Stimulated activated CD8-positive, alpha-beta memory T cell treated with anti-CD3 and anti-CD28 coated beads, Interleukin-2, amount 100 ng/mL, for 1 hour (primary cell): ENCODE measurements around the gene TERT.
"Not testable (repeated sequence)": the region's sequence is repeated elsewhere in the genome, so short reads cannot be mapped to it uniquely, and the experiment has no call there.

Source experiments
- DNase-seq, 2 donors: peaks; one replicate each; pipeline ENCODE4 v3.0.0-alpha.2; 2020; ENCODE audit warnings: low read depth in 2 of 2

TERT gene

GRCh38 chr5:1240496-1241260 is 54.2 kb downstream of the TERT start:
- no peak for DNase-seq

GRCh38 chr5:1239505-1240251 is 55.2 kb downstream of the TERT start:
- DNase-seq = no peak

GRCh38 chr5:1235838-1236237 is 59.0 kb downstream of the TERT start:
- no peak for DNase-seq

GRCh38 chr5:1235379-1235778 is 59.5 kb downstream of the TERT start:
- DNase-seq = no peak

- no peak for DNase-seq
Measured at GRCh38 chr5:1232780-1233179, 62.1 kb downstream of the TERT start.

- DNase-seq = no peak
Measured at GRCh38 chr5:1231354-1231905, 63.4 kb downstream of the TERT start.

GRCh38 chr5:1230551-1230950 is 64.3 kb downstream of the TERT start:
- no peak for DNase-seq

- no peak for DNase-seq
Measured at GRCh38 chr5:1229822-1230221, 65.0 kb downstream of the TERT start.

- DNase-seq = not testable (repeated sequence)
Measured at GRCh38 chr5:1229023-1229422, 65.8 kb downstream of the TERT start.

GRCh38 chr5:1228120-1228519 is 66.7 kb downstream of the TERT start:
- no peak for DNase-seq

- no peak for DNase-seq
Measured at GRCh38 chr5:1227667-1228066, 67.2 kb downstream of the TERT start.

GRCh38 chr5:1226839-1227581 is 67.9 kb downstream of the TERT start:
- DNase-seq = no peak

GRCh38 chr5:1226231-1226630 is 68.6 kb downstream of the TERT start:
- no peak for DNase-seq

- no peak for DNase-seq
Measured at GRCh38 chr5:1225081-1225480, 69.8 kb downstream of the TERT start, which contains the start of gene SLC6A18. SLC6A18 (plus strand) TSS chr5:1225381; CDS start chr5:1225478, 97 bp downstream.

GRCh38 chr5:1224631-1225030 is 70.2 kb downstream of the TERT start:
- DNase-seq = no peak

GRCh38 chr5:1223278-1223670 is 71.6 kb downstream of the TERT start:
- no peak for DNase-seq

GRCh38 chr5:1222621-1223277 is 72.1 kb downstream of the TERT start:
- DNase-seq = no peak

GRCh38 chr5:1222147-1222546 is 72.7 kb downstream of the TERT start:
- no peak for DNase-seq

GRCh38 chr5:1221721-1222120 is 73.1 kb downstream of the TERT start:
- no peak for DNase-seq

- no peak for DNase-seq
Measured at GRCh38 chr5:1220831-1221230, 74.0 kb downstream of the TERT start.

- no peak for DNase-seq
Measured at GRCh38 chr5:1220351-1220750, 74.5 kb downstream of the TERT start.

- DNase-seq = no peak
Measured at GRCh38 chr5:1219768-1220100, 75.1 kb downstream of the TERT start.
